OCI-LY1 (cell line): ENCODE data around the gene TMPO.

Source experiments
- CTCF ChIP-seq: fragments of 200-600 bp; sonication (generic), shearing (Covaris generic); IDR thresholded peaks from 2 replicates; pipeline ENCODE4 v1.5.1; 2017; ENCODE audit warnings: mild to moderate bottlenecking, antibody characterized with exemption, low read length, moderate library complexity, mixed read lengths
- EZH2 ChIP-seq: fragments of 200-600 bp; sonication (generic), shearing (Covaris generic); IDR thresholded peaks from 2 replicates; pipeline ENCODE4 v1.8.0; 2017; ENCODE audit warnings: borderline replicate concordance, mixed run types, mild to moderate bottlenecking, antibody characterized with exemption, low read length, moderate library complexity, mixed read lengths

DNA sequence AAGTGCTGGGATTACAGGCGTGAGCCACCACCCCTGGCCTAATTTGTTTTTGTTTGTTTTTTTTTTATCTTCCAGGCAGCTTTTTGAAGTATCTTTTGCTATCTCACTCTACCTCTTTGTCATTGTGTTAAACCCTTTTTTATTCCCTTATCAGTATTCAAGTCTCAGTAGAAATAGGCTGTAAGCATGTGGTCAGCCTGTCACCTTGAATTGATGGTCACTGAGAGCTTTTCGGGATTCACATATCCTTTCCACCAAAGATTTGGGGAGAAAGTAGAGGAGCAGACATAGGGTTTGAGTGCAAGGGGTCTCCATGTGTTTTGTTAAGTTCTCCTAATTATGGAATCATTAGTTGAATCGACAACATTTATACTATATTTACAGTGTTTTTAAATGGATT lies 36.4 kb downstream of the TMPO start:
- TF ChIP-seq CTCF (no peak), EZH2 (no peak)
